HG02610 (cell line): ENCODE results near the gene EXOC4.

Experiments
- ATAC-seq: cut with Tn5 transposase; IDR thresholded peaks from one replicate; pipeline ENCODE4 v1.9.1; 2021; ENCODE audit warnings: mild to moderate bottlenecking, moderate library complexity; ENCODE audit not compliant: unreplicated experiment

The EXOC4 gene

GRCh38 chr7:133807624-133808492 is 555.0 kb downstream of the EXOC4 start:
- no peak for ATAC-seq

DNA sequence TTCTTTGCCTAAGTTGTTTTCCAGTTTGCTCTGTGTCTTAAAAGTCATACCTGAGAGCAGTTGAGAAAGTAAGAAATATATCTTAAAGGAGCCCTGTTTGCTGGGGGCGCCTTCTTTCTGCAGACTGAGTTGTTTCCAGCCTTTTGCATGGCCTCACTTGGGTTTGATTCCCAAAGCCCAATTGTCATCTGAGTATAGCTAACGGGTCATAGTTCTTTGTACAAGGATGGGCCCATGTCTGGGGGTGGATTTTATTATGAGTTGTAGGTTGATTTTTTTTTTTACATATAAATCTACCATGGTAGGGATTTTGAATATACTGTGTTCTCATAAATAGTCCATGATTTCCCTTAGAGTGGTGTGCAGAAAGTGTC is 555.6 kb downstream of the EXOC4 start:
- ATAC-seq = no peak

- ATAC-seq = no peak
Measured at GRCh38 chr7:133812877-133813276, 560.0 kb downstream of the EXOC4 start.

DNA sequence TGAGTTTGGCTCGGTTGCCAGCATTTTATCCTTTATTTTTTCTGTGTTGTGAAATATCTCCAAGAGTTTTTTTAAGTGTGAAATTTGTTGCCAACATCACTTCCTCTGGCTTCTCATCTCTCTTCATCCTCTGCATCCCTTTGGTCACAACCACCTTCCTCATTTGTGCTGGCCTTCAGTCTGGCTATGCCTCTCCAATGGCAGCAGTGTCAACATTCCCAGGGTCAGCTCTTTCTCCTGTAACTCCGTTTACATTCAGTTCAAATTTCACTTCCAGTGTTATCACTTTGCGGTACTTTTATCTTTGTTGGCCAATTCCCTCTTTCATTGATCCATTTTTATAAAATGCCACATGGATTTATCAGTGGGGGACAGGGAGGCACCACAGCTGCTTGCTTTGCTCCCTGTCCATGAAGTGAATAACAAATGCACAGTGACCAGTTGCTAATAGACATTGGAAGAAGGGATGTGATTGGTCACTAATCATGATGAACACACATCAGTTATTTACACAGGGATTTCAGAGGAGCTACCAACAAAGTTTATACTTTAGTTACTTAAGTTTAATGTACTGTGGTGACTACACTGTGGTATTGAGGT is 562.8 kb downstream of the EXOC4 start:
- ATAC-seq = no peak

DNA sequence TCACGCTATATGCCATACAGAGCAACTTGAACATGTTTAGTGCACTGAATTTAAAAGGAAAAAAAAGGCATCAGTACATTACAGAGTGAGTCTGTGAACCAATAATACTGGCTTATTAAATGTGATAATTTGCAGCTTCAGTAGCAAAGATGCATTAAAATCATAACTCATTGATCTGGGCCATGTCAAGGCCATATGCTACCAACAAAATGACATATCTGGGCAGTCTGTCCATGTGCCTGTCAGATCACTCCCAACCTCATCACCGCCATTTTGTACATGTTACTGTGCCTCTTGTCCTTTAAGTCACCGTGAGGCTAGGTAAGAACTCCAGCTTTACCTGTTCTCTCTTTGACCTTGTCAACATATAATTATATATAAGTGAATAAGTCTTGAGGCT is 566.8 kb downstream of the EXOC4 start:
- ATAC-seq = no peak

DNA sequence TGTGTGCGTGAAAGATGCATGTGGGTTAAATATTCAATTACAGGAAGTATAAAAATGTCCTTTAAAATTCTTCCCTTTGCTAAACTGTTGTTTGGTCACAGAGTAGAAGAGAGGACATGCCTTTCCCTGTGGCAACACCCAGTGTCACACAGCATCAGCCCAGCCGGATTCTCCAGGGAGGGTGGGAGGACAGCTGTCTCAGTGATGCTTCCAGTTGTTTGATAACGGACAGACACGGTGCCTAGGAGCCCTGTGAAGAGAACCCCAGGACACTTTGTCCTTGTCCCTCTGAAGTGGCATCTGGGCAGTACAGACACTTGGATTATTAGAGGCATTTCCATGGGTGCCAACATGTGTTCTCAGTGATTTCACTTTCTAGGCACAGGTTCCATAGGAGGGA is 567.7 kb downstream of the EXOC4 start:
- ATAC-seq = no peak

DNA sequence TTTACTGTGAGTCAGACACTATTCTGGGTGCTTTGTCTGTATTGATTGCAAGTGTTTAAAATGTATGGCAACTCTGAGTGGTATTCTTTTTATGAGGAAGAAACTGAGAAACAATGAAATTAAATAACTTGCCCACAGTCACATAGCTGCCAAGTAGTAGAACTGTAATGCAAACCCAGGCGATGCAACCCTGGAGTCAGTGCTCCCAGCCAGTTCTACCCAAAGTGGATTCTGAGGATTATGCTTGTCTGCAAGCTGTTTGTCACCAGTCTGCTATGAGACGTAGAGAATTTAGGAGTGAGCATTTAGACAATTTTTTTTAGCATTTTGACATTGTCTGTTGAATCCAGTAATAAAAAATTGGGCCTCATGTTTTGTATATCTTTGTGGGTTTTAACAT is 568.3 kb downstream of the EXOC4 start:
- ATAC-seq = no peak

DNA sequence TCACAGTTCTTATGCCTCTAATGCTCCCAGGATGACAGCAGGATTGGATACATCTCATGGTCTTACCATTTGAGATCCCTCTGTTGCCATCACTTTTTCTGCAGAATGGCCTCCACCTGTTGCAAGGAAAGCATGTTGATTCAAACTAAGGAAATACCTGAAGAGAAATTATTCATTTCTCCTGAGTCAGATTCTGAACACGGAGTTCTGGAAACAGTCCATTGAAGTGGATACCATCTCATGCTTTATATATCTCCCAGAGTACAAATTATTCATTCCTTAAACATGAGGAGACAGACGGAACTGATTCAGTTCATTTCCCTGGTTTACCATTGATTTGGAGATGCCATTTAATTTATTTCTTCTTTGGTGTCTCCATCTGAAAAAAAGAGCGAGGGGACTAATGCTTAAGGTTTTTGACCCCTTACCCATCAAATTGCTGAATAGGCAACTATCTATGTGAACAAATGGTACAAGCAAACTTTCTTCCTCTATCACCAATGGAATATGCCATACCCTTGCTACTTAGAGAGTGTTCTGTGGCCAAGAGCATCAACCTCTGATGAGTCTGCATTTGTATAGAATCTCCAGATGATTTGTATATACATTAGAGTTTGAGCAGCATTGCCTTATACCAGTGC is 569.2 kb downstream of the EXOC4 start:
- no peak for ATAC-seq

DNA sequence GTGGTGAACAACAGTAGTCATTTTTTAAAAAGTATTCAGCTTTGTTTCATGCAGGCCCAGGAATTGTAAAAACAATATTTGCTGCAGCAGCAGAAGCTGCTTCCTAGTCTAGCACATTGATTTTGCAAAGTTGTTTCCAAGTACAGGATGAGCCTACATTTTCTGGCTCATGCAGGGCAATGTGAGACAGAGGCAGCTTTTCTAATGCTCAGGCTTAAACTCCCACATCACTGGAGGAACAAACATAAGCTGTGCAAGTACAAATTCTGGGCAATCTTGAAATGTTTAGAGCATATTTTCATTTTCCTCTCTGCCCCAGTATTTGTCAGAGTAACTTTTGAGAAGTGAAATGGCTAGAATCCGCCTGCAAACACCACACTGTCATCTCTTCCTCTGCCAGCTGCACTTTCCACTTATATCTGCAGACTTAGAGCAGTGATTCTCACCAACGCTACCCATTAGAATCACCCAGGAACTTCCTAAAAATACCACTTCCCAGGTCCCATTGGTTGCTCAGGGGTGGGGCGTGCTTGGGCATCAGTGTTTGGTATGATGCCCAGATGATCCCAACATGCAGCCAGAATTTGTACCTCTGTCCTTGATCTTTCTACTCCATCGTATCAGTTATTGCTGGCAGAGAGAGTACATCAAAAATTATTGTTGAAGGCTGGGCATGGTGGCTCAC is 570.1 kb downstream of the EXOC4 start:
- ATAC-seq = no peak

DNA sequence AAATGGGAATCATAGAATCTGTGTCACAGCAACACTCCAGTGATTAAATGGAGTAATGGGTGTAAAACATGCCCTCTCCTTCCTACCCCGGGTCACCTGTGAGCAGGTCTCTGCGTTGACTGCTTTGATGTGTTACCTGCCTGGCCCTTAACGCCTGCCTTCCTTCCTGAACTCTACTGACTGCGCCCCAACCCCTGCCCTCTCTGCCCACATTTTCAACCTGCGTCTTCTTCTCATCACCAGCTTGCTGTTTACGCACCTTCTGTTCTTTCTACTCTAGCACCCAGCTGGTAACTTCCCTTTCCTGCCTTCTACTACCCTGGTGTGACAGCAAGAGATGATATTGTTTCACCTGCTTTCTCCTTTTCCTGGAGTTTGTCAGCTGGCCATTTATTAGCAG is 571.3 kb downstream of the EXOC4 start:
- no peak for ATAC-seq

- ATAC-seq = peak; percentile 78
Measured at GRCh38 chr7:133827707-133828623, 575.1 kb downstream of the EXOC4 start.

DNA sequence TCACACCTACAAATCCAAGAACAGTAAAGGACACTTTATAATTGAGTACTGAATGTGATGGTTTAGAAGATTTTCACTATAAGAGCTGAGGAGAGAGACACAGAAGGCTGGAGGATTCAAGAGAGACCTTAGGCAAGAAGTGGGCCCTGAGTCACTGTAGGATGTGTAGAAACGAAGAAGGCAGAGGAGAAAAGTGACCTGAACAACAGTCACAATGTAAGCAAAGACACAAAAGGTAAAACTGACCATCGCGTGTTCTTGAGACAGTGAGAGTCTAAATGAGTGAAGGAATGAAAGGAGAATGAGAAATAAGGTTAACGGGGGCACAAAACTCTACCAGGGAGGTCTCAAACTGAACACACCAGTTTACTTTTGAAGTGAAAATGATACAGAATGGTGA is 576.0 kb downstream of the EXOC4 start:
- no peak for ATAC-seq

GRCh38 chr7:133829336-133829897 is 576.5 kb downstream of the EXOC4 start:
- ATAC-seq = no peak

DNA sequence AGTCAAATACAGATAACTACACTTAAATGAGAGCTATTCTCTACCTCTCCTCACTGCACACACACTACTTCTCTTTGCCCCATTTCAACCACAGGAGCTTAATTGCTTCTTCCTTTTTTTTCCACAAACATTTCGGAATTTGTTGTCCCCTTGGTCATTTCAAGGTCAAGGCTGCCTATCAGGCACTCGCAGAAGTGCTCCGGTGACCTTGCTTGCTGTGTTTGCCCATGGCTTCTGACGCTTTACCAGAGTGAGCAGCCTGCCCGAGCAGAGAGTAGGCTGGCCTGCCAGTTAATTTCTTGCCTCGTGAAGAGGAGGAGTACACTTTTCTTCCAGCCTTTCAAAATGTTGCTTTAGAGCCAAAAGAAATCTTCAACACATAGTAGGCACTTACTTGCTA is 577.2 kb downstream of the EXOC4 start:
- ATAC-seq = no peak

DNA sequence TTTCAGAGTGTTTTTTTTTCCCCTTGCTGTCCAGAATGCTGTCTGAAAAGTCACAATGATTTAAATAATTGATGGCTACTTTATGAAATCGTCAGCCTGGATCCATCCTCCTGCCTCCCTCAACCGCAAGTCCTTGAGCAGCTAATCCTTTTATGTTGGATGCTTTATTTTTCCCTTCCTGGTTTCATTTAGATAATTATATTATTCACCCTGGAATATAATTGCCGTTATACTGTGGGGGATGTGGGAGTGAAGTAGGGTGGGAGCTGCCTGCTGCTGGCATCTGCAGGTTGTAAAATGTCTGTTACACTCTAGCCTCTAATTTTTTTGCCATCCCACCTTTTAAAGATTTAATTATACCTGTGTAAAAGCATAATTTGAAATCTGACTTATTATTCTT is 583.8 kb downstream of the EXOC4 start:
- no peak for ATAC-seq

DNA sequence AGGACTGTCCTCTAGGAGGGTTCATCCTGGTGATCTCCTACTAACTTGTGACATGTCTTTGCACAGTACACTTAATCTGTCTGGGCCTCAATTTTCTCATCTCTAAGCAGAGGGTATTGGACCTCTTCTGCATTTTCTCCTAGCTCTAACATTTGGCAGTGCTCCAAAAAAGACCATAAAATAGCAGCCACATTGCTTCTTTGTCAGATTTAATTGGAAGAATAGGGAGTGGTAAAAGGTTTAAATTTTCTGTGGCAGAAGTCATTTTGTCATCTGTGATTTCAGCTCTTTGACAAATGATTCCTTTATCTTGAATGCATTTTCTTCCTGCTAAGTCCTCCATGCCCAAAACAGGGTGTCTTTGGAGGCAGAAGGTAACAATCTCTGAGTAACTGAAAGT is 584.3 kb downstream of the EXOC4 start:
- ATAC-seq = no peak

DNA sequence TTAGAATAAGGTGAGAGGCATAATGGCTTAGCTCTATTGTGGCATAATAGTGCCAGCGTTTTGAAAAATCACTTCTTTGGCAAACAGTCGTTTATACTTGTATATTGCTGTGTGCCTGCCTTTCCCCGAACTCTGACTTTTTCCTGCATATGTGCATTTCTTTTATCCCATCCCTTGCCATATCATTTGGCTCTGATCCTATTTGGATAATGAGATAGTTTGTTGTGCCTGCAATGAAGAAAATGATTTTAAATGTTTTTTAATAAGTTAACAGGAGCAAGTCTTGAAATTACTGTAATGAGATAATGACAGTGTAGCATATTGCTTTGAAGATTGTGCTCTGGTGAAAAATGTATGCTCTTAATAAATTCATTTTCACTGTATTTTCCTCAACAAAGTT is 586.2 kb downstream of the EXOC4 start:
- no peak for ATAC-seq

GRCh38 chr7:133843341-133843740 is 590.5 kb downstream of the EXOC4 start:
- ATAC-seq = no peak

GRCh38 chr7:133845005-133845404 is 592.1 kb downstream of the EXOC4 start:
- no peak for ATAC-seq
